C4-2B (cell line): ENCODE data around the gene CHD9NB.

ENCODE experiments used
- CTCF ChIP-seq: fragments of 450-650 bp; conservative IDR thresholded peaks from 2 replicates; pipeline ENCODE4 v1.5.1; 2017; ENCODE audit warnings: mild to moderate bottlenecking
- ZFX ChIP-seq: fragments of 450-650 bp; IDR thresholded peaks from 2 replicates; pipeline ENCODE4 v1.6.1; 2017

GRCh38 chr16:53073022-53073421, 20.3 kb upstream of the CHD9NB start:
- TF ChIP-seq CTCF (no peak), ZFX (no peak)
